HCT116 (cell line): ENCODE data around the gene PLS3. TPM values are rescaled to one million over a fixed set of nuclear protein-coding genes. Genes with fewer than 3 reads are reported as not detected.

Experiments used
- ATAC-seq: fragments of 200-7000 bp; cut with Tn5 transposase; 2 replicates; pipeline ENCODE4 v1.9.1; 2020; ENCODE audit warnings: mild to moderate bottlenecking, moderate library complexity
- BruUV-seq: library from RNA; stranded (reverse); fragments of 400-500 nt; replicated peaks from 2 replicates; lab custom pipeline; 2021; lab: Mats Ljungman, UMichigan
- CTCF ChIA-PET: fragments of 300-600 bp; sonication (Branson Sonifier 250); formaldehyde crosslinking; loops from one replicate; lab custom pipeline; 2021; ENCODE audit warnings: antibody characterized with exemption; lab: Charles Lee
- POLR2A ChIA-PET: fragments of 300-600, 350-600 bp; sonication (Branson Sonifier 250); formaldehyde crosslinking; loops from one replicate; lab custom pipeline; 2021; ENCODE audit warnings: antibody characterized with exemption; lab: Charles Lee
- RAD21 ChIA-PET, 2 experiments: fragments of 300-600 bp; sonication (Branson Sonifier 250); formaldehyde crosslinking; loops; one replicate each; lab custom pipeline; 2023; ENCODE audit warnings: low total read pairs in 2 of 2; ENCODE audit not compliant: uncharacterized antibody in 2 of 2, unreplicated experiment in 2 of 2, low non-redundant PET in 1 of 2; lab: Charles Lee
- DNase-seq: peaks from one replicate; pipeline ENCODE4 v3.0.0-alpha.2; 2010; ENCODE audit warnings: low read depth, low spot score
- H2AFZ ChIP-seq: fragments of 200-600 bp; shearing (Covaris generic), sonication (generic); 2 replicates; pipeline ENCODE4 v1.6.1; 2017; ENCODE audit warnings: low read depth, mixed run types, mixed read lengths, antibody characterized with exemption, low read length; ENCODE audit not compliant: poor library complexity, severe bottlenecking
- H3K27ac ChIP-seq: 2 replicates; pipeline ENCODE4 v1.5.1; 2012; ENCODE audit warnings: low read depth, low read length
- H3K27me3 ChIP-seq: fragments of 200-600 bp; sonication (generic); 2 replicates; pipeline ENCODE4 v1.6.1; 2016; ENCODE audit warnings: mixed run types, low read length, mixed read lengths; ENCODE audit not compliant: insufficient read depth
- H3K36me3 ChIP-seq, 2 experiments: fragments of 200-500 bp in 1 of 2; fragments of 200-600 bp in 1 of 2; sonication (Bioruptor generic) in 1 of 2; sonication (generic) in 1 of 2; 2 replicates each; pipeline versions ENCODE4 v1.5.1 to v1.6.1; 2014 to 2016; ENCODE audit warnings: low read length in 2 of 2, inconsistent platforms in 1 of 2, mixed read lengths in 1 of 2, mixed run types in 1 of 2; ENCODE audit not compliant: insufficient read depth in 2 of 2, control insufficient read depth in 1 of 2
- H3K4me1 ChIP-seq, 2 experiments: fragments of 200-600 bp in 1 of 2; sonication (generic) in 1 of 2; 2 replicates each; pipeline versions ENCODE4 v1.5.1 to v1.6.1; 2012 to 2017; ENCODE audit warnings: low read length in 2 of 2, inconsistent platforms in 1 of 2, mild to moderate bottlenecking in 1 of 2, mixed read lengths in 1 of 2, mixed run types in 1 of 2, moderate library complexity in 1 of 2; ENCODE audit not compliant: insufficient read depth in 2 of 2, control insufficient read depth in 1 of 2
- H3K4me2 ChIP-seq: fragments of 200-600 bp; sonication (generic); 2 replicates; pipeline ENCODE4 v1.6.1; 2017; ENCODE audit warnings: mixed run types, low read length, mixed read lengths
- H3K4me3 ChIP-seq, 2 experiments: fragments of 200-600 bp in 1 of 2; sonication (generic) in 1 of 2; replicated peaks in 1 of 2; 2 replicates each; pipeline ENCODE4 v1.5.1; 2011 to 2016; ENCODE audit warnings: low read length in 2 of 2, control low read depth in 1 of 2, low read depth in 1 of 2, mild to moderate bottlenecking in 1 of 2, mixed read lengths in 1 of 2, mixed run types in 1 of 2
- H3K79me2 ChIP-seq: fragments of 200-600 bp; sonication (generic); 2 replicates; pipeline ENCODE4 v1.6.1; 2017; ENCODE audit warnings: mild to moderate bottlenecking, mixed run types, low read length, moderate library complexity, mixed read lengths; ENCODE audit not compliant: insufficient read depth
- H3K9ac ChIP-seq: fragments of 200-600 bp; sonication (generic); 2 replicates; pipeline ENCODE4 v1.6.1; 2016; ENCODE audit warnings: low read length, mixed read lengths
- H3K9me2 ChIP-seq: fragments of 200-600 bp; sonication (generic), shearing (Covaris generic); 2 replicates; pipeline ENCODE4 v1.6.1; 2017; ENCODE audit warnings: mixed run types, mild to moderate bottlenecking, moderate library complexity; ENCODE audit not compliant: insufficient read depth
- H3K9me3 ChIP-seq, 2 experiments: fragments of 200-500 bp in 1 of 2; fragments of 200-600 bp in 1 of 2; sonication (Bioruptor generic) in 1 of 2; sonication (generic) in 1 of 2; 2 replicates each; pipeline ENCODE4 v1.6.1; 2014 to 2017; ENCODE audit warnings: low read length in 2 of 2, mixed read lengths in 2 of 2, inconsistent platforms in 1 of 2, low read depth in 1 of 2, mild to moderate bottlenecking in 1 of 2, mixed run types in 1 of 2, moderate library complexity in 1 of 2; ENCODE audit not compliant: control insufficient read depth in 1 of 2, insufficient read depth in 1 of 2
- H4K20me1 ChIP-seq: fragments of 200-600 bp; sonication (generic), shearing (Covaris generic); 2 replicates; pipeline ENCODE4 v1.6.1; 2017; ENCODE audit warnings: mixed run types, mild to moderate bottlenecking, moderate library complexity; ENCODE audit not compliant: insufficient read depth
- ATF3 ChIP-seq: IDR thresholded peaks from 2 replicates; pipeline ENCODE4 v1.6.1; 2012
- ELF1 ChIP-seq: IDR thresholded peaks from 2 replicates; pipeline ENCODE4 v1.6.1; 2012; ENCODE audit warnings: low read depth, borderline replicate concordance
- EZH2 ChIP-seq: fragments of 200-600 bp; sonication (generic); IDR thresholded peaks from 2 replicates; pipeline ENCODE4 v1.6.1; 2017; ENCODE audit warnings: antibody characterized with exemption, mixed run types
- FOSL1 ChIP-seq: IDR thresholded peaks from 2 replicates; pipeline ENCODE4 v1.6.1; 2012; ENCODE audit warnings: low read depth
- JUND ChIP-seq: IDR thresholded peaks from 2 replicates; pipeline ENCODE4 v1.6.1; 2012
- MAX ChIP-seq: IDR thresholded peaks from 2 replicates; pipeline ENCODE4 v1.6.1; 2012
- RAD21 ChIP-seq: IDR thresholded peaks from 2 replicates; pipeline ENCODE4 v1.6.1; 2012; ENCODE audit warnings: low read depth, mild to moderate bottlenecking
- SIN3A ChIP-seq: IDR thresholded peaks from 2 replicates; pipeline ENCODE4 v1.6.1; 2012; ENCODE audit warnings: low read depth
- SP1 ChIP-seq: IDR thresholded peaks from 2 replicates; pipeline ENCODE4 v1.6.1; 2012; ENCODE audit warnings: low read depth
- SRF ChIP-seq: IDR thresholded peaks from 2 replicates; pipeline ENCODE4 v1.6.1; 2012; ENCODE audit warnings: low read depth
- TCF7L2 ChIP-seq: IDR thresholded peaks from 2 replicates; pipeline ENCODE4 v1.7.0; 2011; ENCODE audit warnings: borderline replicate concordance, inconsistent platforms; ENCODE audit not compliant: insufficient read depth, insufficient read length; ENCODE audit errors: extremely low read depth
- ZFX ChIP-seq: fragments of 450-650 bp; IDR thresholded peaks from 2 replicates; pipeline ENCODE4 v1.6.1; 2017
- ZNF274 ChIP-seq: fragments of 200-500 bp; sonication (Bioruptor generic); IDR thresholded peaks from 2 replicates; pipeline ENCODE4 v1.6.1; 2014; ENCODE audit warnings: mild to moderate bottlenecking, low read depth, low read length, inconsistent platforms
- intact Hi-C: fragments of 100-400 bp; cut with micrococcal nuclease; formaldehyde crosslinking; loops from 2 replicates; pipeline ENCODE4 v1.10.0; 2022
- total RNA-seq: library from RNA; stranded (reverse); gene quantifications from one replicate; pipeline ENCODE4 v1.2.1, GENCODE V29; 2021; ENCODE audit not compliant: unreplicated experiment
- TF ChIP-seq, protein P1 (sequence below): IDR thresholded peaks from 2 replicates; pipeline ENCODE4 v1.6.1; 2011; ENCODE audit warnings: mild to moderate bottlenecking, low read length, moderate library complexity; ENCODE audit not compliant: insufficient replicate concordance; ENCODE audit errors: extremely low read depth
- TF ChIP-seq, protein P2 (sequence below), 3 experiments: fragments of 200-600 bp in 1 of 3; sonication (generic) in 1 of 3; IDR thresholded peaks in 2 of 3; conservative IDR thresholded peaks in 1 of 3; 2 replicates each; pipeline ENCODE4 v1.5.1; 2012 to 2017; ENCODE audit warnings: low read depth in 2 of 3, low read length in 2 of 3, antibody characterized with exemption in 1 of 3, borderline replicate concordance in 1 of 3, control low read depth in 1 of 3, mild to moderate bottlenecking in 1 of 3, mixed read lengths in 1 of 3, mixed run types in 1 of 3, moderate library complexity in 1 of 3; ENCODE audit not compliant: insufficient read depth in 1 of 3

Gene PLS3
- total RNA-seq, 1 experiment from 2014 or later: 50.8 TPM

- Histone ChIP-seq H3K36me3 (no peaks in the 10 kb centered on the region), H2AFZ (no peak overlapping the region), H3K9ac (peak overlapping the region; percentile 83), H3K4me2 (peak overlapping the region; percentile 79), H3K4me3 (peak overlapping the region; percentile 53 to 70), H3K27me3 (no peaks in the 10 kb centered on the region), H3K27ac (peak overlapping the region; percentile 85), H4K20me1 (no peaks in the 10 kb centered on the region), H3K9me3 (no peaks in the 10 kb centered on the region), H3K79me2 (peaks cover 58% of the 10 kb centered on the region), H3K4me1 (peaks cover 13 to 25% of the 10 kb centered on the region in 2 experiments), H3K9me2 (no peaks in the 10 kb centered on the region)
- ChIA-PET CTCF (interaction anchor here (1.4 kb wide), 1 partner anchor 231 kb away, joined by 4 read pairs; no protein-coding TSS in a partner anchor), POLR2A (no interaction called here), RAD21 (no interaction called here)
- intact Hi-C loops: no loop called here
- DNase-seq (no peak), ATAC-seq (peak; percentile 10; the same call in 1 of the 2 replicates)
- TF ChIP-seq MAX (peak; percentile 34; the same call in 1 of the 2 replicates), SP1 (no peak)
- BruUV-seq: no TSS peak
These were observed 1.5 kb downstream of the PLS3 start for GRCh38 chrX:115562480-115562847.

DNA sequence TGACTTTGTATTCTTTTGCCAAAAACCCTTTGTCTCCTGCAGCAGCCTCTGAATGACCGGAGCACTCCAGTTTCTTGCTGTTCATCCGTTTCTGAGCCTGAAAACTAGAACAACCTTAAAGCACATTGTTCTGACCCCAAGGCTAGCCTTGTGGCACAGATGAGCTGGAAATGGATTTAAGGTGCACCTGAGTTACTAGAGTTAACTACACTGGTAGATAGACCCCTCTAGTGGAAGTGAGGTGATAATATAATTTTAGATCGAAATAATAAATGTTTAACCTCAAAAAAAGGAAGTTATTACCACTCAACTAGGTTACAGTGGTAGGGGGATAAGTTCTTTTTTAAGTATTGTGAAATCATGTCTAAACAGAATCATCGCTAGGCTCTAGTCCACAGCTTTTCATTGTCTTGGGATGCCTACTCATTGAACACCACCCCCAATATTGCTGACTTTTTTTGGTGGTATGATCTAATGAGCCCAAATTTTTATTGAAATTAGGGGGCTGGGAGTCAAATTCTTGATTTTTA is 2.7 kb downstream of the PLS3 start:
- no TSS peak for BruUV-seq
- peaks cover 62% of the 10 kb centered on the region for H3K79me2 ChIP-seq
- no peak overlapping the region for H2AFZ ChIP-seq
- H3K36me3 ChIP-seq: no peaks in the 10 kb centered on the region
- no peaks in the 10 kb centered on the region for H4K20me1 ChIP-seq
- H3K4me1 ChIP-seq: peaks cover 13 to 25% of the 10 kb centered on the region in 2 experiments
- ChIA-PET CTCF (interaction anchor here (1.4 kb wide), 1 partner anchor 232 kb away, joined by 4 read pairs; no protein-coding TSS in a partner anchor), RAD21 (no interaction called here), POLR2A (no interaction called here)
- H3K27ac ChIP-seq: no peak overlapping the region
- H3K9ac ChIP-seq: no peak overlapping the region
- H3K9me2 ChIP-seq: no peaks in the 10 kb centered on the region
- no peak overlapping the region for H3K4me3 ChIP-seq
- ATAC-seq (no peak), DNase-seq (no peak)
- no peaks in the 10 kb centered on the region for H3K9me3 ChIP-seq
- intact Hi-C loops: no loop called here
- H3K27me3 ChIP-seq: no peaks in the 10 kb centered on the region
- H3K4me2 ChIP-seq: no peak overlapping the region
- TF ChIP-seq ZNF274 (no peak), JUND (no peak), MAX (no peak), ATF3 (no peak), SRF (no peak), FOSL1 (no peak), SIN3A (no peak), EZH2 (no peak), RAD21 (no peak), TCF7L2 (no peak), ZFX (no peak), SP1 (no peak), ELF1 (no peak)
- TF ChIP-seq, protein P1, sequence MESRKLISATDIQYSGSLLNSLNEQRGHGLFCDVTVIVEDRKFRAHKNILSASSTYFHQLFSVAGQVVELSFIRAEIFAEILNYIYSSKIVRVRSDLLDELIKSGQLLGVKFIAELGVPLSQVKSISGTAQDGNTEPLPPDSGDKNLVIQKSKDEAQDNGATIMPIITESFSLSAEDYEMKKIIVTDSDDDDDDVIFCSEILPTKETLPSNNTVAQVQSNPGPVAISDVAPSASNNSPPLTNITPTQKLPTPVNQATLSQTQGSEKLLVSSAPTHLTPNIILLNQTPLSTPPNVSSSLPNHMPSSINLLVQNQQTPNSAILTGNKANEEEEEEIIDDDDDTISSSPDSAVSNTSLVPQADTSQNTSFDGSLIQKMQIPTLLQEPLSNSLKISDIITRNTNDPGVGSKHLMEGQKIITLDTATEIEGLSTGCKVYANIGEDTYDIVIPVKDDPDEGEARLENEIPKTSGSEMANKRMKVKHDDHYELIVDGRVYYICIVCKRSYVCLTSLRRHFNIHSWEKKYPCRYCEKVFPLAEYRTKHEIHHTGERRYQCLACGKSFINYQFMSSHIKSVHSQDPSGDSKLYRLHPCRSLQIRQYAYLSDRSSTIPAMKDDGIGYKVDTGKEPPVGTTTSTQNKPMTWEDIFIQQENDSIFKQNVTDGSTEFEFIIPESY: no peak
- TF ChIP-seq, protein P2, sequence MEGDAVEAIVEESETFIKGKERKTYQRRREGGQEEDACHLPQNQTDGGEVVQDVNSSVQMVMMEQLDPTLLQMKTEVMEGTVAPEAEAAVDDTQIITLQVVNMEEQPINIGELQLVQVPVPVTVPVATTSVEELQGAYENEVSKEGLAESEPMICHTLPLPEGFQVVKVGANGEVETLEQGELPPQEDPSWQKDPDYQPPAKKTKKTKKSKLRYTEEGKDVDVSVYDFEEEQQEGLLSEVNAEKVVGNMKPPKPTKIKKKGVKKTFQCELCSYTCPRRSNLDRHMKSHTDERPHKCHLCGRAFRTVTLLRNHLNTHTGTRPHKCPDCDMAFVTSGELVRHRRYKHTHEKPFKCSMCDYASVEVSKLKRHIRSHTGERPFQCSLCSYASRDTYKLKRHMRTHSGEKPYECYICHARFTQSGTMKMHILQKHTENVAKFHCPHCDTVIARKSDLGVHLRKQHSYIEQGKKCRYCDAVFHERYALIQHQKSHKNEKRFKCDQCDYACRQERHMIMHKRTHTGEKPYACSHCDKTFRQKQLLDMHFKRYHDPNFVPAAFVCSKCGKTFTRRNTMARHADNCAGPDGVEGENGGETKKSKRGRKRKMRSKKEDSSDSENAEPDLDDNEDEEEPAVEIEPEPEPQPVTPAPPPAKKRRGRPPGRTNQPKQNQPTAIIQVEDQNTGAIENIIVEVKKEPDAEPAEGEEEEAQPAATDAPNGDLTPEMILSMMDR (IDR thresholded peaks at IDR 0.05 in 2 of 3, conservative IDR thresholded peaks at IDR 0.05 in 1 of 3; ENCODE audit: borderline replicate concordance in 1 of 3, insufficient read depth in 1 of 3, low read depth in 2 of 3, low read length in 2 of 3): no peak
